IPS DF 4.7 (cell line): Measurements from ENCODE around the gene NSUN2.
"Not testable (repeated sequence)": the region's sequence is repeated elsewhere in the genome, so short reads cannot be mapped to it uniquely, and the experiment has no call there.

Experiments
- DNase-seq: peaks from one replicate; pipeline ENCODE4 v3.0.0-alpha.2; 2013; ENCODE audit warnings: low spot score; ENCODE audit errors: extremely low read depth

The NSUN2 gene

DNA sequence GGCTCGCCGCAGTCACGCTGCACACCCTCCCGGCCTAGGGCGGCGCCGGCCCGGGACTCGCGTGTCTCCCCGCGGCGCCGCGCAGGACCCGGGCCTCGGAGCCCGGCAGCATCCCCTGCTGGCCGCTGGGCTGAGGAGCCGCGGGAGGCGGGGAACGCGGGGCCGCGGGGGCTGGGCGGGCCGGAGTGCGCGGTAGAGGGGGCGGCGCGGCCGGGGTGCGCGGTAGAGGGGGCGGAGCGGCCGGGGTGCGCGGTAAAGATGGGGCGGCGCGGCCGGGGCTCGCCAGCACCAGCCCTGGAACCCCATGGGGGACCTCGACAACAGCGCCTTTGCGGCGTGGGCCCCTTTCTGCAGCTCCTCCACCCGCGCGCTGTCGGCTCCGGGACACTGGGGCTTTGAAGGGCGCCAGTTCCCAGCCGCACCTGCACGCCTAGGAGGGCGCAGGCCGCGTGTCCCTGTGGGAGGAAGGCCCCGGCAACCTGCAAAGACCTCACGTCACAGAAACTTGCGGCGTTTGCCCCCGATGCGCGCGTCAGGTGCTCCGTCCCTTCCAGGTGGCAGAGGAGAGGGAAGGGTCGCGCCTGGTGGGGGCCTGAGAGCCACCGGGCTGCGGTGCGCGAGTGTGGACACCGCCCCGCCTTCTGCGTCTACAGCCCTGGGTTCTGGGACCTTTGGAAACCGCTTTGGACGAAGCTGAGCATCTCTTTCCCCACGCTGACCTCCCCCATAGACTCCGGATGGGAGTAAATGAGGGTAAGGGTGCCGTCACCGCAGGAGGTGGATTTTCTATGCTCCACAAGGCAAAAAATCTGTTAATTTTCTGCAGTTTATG lies 49.6 kb downstream of the NSUN2 start:
- no peak for DNase-seq

GRCh38 chr5:6582507-6583048 lies 50.3 kb downstream of the NSUN2 start:
- DNase-seq, result no peak

DNA sequence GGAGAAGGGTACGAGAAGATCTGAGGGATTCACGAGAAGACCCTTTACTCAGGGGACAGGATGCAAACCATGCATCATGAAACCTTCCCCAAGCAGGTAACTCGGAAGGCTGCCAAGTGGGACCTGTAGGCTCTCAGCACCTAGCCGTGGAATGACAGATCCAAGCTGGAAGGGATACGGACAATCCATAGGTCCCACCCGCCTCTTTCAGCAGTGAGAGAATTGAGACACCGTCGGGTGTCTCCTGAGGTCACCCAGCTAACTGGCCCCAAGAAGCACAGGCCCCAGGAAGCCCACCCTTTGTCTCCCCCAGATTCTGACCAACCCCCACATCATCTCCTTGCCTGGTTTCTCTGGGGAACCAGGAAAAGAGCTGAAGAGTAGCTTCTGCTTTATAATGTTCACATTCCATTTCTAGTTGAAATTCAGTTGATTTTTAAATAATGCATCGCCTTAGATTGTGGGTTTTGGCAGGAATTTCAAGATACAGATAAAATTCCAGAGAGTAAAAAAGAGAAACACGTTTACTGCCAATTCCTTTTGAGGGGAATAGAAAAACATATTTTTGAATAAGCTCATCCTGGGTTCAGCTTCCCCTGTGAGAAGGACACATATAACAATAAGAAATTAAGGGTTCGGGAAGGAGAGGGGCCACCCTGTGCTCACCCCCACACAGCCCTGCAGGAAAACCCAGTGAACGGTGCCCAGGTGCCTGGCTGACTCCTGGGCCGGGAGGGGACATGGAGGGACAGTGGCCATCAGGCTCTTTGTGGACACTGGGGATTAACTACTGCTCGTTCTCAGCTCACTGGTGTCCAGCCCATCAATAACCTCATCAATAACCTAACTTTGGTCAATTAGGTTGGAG lies 51.1 kb downstream of the NSUN2 start:
- no peak for DNase-seq

GRCh38 chr5:6581090-6581489 lies 51.8 kb downstream of the NSUN2 start:
- no peak for DNase-seq

GRCh38 chr5:6579535-6579934 lies 53.3 kb downstream of the NSUN2 start:
- DNase-seq, result no peak

DNA sequence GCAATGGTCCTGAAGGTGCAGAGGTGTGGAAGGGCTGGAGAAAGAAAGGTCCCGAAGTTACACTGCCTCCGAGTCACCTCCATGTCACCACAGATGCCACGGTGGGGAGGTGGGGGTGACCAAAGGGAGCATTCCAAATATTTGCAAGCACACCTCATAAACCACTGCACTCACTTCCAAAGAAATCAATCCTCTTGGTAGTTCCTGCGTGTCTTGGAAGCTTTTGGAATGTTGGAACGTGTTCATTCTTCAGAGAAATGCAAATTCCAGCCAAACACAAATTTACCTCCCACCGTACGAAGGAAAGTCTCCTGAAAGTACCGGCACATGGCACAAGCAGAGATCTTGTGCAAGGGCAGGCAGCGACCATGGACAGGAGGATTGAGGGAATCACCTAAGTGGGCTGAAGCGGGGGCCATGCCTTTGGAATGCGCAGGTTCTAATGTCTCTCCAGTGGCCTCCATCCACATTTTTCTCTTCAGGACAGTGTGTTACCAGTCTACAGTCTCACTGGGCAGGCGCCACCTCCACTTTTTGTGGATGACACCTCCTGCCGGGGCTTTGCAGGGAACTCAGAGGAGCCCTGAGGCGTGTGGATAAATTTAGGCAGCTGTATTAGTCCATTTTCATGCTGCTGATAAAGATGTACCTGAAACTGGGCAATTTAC lies 54.0 kb downstream of the NSUN2 start:
- no peak for DNase-seq

DNA sequence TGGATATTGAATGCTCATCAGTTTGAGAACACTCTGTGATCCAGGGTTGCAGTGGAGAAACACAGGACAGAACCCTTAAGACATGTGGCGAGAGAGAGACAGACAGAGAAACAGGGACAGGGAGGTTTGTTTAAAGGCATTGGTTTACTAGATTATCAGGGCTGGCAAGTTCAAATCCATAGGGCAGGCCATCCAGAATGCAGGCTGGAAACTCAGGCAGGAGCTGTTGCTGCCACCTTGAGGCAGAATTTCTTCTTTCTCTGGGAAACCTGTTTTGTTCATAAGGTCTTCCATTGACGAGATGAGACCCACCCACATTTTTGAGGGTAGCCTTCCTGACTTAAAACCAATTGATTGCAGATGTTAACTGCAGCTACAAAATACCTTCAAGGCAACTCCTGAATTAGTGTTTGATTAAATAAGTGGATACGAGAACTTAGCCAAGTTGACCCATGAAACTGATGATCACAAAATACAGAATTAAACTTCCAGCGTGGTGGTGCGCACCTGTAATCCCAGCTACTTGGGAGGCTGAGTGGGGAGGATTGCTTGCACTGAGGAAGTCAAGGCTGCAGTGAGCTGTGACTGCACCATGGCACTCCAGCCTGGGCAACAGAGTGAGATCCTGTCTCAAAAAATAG lies 55.9 kb downstream of the NSUN2 start:
- DNase-seq, result peak; percentile 51

GRCh38 chr5:6574537-6575245 lies 58.2 kb downstream of the NSUN2 start:
- DNase-seq, result no peak

GRCh38 chr5:6574111-6574510 lies 58.7 kb downstream of the NSUN2 start:
- DNase-seq, result no peak

- DNase-seq, result no peak
Observed at GRCh38 chr5:6573651-6574101, 59.2 kb downstream of the NSUN2 start.

- no peak for DNase-seq
Observed at GRCh38 chr5:6572825-6573380, 59.9 kb downstream of the NSUN2 start.

GRCh38 chr5:6572086-6572824 lies 60.6 kb downstream of the NSUN2 start:
- DNase-seq, result no peak

DNA sequence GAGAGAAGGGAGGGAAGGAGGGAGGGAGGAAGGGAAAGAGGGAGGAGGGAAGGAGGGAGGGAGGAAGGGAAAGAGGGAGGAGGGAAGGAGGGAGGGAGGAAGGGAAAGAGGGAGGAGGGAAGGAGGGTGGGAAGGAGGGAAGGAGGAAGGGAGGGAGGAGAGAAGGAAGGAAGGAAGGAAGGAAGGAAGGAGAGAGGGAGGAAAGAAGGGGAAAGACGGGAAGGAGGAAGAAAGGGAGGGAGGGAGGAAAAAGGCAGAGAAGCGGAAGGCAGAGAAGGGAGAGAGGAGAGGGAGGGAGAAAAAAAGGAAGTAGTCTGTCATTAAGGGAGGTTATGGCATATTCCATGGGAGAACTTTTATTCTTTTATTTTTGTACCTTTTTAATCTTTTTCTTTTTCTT lies 61.2 kb downstream of the NSUN2 start:
- not testable (repeated sequence) for DNase-seq

GRCh38 chr5:6570530-6570929 lies 62.3 kb downstream of the NSUN2 start:
- DNase-seq, result no peak

- DNase-seq, result no peak
Observed at GRCh38 chr5:6568889-6569288, 64.0 kb downstream of the NSUN2 start.

GRCh38 chr5:6568383-6568782 lies 64.5 kb downstream of the NSUN2 start:
- no peak for DNase-seq

GRCh38 chr5:6567835-6568234 lies 65.0 kb downstream of the NSUN2 start:
- DNase-seq, result no peak

DNA sequence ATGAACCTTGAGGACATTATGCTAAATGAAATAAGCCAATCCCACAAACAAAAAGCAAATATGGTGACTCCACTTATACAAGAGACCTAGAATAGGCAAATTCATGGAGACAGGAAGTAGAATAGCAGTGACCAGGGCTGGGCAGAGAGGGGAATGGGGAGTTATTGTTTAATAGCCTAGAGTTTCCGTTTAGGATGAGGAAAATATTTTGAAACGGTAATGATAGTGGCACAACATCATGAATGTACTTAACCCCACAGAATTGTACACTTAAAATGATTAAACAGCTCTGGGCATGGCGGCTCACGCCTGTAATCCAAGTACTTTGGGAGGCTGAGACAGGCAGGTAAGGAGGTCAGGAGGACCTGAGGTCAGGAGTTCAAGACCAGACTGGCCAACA lies 65.8 kb downstream of the NSUN2 start:
- no peak for DNase-seq

DNA sequence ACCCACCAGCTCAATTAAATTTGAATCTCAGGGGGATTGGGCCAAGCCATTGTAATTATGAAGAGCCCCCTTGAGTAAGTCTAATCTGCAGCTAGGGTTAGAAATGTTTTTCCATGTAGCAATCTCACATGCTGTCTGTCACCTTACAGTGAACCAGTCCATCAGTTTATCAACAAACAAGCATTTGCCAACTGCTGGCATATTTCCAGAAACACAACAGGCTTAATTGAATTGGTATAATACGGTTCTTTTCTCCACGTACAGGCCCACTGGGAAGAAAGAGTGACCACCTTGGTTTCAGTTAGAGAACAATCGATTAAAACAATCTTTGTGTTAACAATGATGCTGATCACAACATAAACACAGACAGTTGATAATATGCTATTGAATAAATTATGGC lies 67.4 kb downstream of the NSUN2 start:
- DNase-seq, result no peak
